Glomerular endothelial cell (primary cell): ENCODE measurements around the gene FREM3. TPM values are rescaled to one million over a fixed set of nuclear protein-coding genes. Genes with fewer than 3 reads are reported as not detected.
"Not testable (repeated sequence)": the region's sequence is repeated elsewhere in the genome, so short reads cannot be mapped to it uniquely, and the experiment has no call there.

Source experiments
- DNase-seq: peaks from one replicate; pipeline ENCODE4 v3.0.0-alpha.2; 2011; ENCODE audit warnings: low read depth, low spot score; ENCODE audit errors: extremely low read depth
- total RNA-seq: library from RNA; depleted of rRNA; stranded (reverse); fragments of >200 nt; gene quantifications from 2 replicates; pipeline ENCODE4 v1.2.3, GENCODE V29; 2015

Gene FREM3
- total RNA-seq, 1 donor from 2014 or later: not detected

DNA sequence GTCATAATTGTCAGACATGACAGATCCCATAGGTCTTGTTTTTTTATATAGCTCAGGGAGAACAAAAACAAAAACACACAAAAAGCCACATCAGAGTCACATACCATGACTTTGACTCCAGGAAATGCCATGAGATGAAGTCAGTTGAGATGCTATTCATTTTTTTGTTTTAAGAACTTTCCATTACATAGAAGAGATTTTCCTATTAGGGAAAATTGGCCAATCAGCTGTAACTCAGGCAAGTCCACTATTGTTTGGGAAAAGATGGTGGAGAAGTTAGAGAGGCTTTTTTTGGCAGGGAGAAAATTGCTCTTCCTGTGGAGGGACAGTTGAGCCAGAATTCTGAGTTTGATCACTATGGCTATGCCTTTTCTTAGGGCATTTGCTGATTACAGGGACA, 114.4 kb downstream of the FREM3 start:
- DNase-seq: peak; percentile 69

DNA sequence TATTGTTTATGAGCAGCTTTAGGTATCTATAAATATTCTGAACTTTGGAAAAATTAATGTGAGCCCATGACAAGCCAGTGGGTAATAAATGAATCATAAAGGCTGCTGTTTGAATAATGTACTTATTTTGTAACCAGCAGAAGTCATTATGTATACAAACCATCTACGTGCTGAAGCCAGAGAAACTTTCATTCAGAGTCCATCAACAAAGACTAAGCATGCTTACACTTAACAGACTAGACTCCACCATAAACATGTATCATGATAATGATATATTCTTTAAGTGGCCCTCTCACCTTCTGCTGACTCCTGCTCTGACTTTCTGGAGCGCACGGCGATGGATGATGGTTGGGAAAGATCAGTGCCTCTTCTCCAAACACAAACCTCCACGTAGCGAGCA, 114.9 kb downstream of the FREM3 start:
- no peak for DNase-seq

DNA sequence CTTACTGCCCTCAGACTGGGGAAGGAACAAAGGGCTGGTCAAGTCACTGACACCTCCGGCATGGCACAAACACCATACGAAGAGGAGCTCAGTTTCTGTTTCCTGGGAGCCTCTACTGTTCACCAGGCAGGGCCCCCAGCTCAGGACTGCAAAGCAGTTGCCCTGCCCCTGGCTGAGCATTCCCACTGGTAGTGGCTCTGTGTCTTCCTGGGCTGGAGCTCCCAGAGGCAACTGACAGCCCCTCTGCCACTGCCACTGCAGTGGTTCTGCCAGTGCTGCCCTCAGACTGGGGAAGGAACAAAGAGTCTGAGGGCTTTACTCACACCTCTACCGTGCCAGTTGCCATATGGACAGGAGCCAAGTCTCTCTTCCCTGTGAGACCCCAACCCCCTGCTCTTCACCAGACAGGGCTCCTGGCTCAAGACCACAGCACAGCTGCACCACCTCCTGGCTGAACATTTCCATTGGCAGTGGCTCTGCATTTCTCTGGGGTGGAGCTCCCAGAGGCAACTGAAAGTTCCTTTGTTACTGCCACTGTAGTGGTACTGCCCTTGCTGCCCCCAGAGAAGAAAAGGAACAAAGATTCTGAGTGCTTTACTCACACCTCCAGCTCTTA, 119.0 kb downstream of the FREM3 start:
- DNase-seq: no peak

DNA sequence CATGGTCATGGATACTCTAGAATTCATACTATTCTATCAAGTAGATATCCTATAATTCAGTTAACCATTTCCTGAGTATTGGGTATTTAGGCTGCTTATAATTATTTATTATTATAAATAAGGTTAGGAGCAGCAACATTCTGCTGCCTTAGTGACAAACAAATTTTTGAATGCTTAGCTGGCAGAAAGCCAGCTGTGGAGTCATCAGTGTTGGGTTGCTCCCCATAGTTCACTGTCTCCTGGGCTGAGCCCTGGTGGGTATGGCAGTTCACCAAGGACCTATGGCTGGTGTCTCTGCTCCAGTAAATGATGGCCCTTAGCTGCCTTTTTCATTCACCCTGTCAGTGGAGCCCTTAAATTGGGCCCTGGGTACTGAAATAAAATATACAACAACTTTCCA, 125.1 kb downstream of the FREM3 start:
- DNase-seq: no peak

DNA sequence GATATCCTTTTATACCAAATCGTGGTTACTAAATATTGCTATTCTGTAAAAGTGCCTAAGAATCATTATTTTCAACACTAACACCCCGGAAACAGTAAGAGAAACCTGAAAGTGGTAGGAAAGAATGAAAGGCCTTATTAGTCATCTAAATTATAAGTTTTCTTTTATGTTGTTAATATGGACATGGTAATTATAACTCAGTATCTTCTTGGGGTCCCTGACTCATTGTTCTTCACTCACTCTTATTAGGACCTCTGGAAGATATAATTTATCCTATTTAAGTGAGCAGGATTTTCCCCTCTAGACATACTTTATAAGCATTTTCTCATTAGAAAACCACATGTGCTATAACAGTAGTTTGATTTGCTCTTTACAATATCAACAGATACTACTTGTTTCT, 136.0 kb downstream of the FREM3 start:
- DNase-seq: no peak

DNA sequence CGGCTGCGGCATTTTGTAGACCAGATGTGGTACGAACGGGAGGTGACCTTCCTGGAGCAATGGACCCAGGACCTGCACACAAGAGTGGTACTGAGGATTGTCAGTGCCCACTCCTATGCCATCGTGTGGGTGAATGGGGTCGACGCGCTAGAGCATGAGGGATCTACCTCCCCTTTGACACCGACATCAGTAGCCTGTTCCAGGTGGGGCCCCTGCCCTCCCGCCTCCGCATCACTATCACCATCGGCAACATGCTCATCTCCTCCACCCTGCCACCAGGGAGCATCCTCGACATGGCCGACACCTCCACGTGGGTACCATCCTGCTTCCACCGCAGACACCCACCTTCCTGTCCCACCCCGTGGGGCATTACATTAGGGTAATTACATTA, 140.7 kb downstream of the FREM3 start:
- no peak for DNase-seq

DNA sequence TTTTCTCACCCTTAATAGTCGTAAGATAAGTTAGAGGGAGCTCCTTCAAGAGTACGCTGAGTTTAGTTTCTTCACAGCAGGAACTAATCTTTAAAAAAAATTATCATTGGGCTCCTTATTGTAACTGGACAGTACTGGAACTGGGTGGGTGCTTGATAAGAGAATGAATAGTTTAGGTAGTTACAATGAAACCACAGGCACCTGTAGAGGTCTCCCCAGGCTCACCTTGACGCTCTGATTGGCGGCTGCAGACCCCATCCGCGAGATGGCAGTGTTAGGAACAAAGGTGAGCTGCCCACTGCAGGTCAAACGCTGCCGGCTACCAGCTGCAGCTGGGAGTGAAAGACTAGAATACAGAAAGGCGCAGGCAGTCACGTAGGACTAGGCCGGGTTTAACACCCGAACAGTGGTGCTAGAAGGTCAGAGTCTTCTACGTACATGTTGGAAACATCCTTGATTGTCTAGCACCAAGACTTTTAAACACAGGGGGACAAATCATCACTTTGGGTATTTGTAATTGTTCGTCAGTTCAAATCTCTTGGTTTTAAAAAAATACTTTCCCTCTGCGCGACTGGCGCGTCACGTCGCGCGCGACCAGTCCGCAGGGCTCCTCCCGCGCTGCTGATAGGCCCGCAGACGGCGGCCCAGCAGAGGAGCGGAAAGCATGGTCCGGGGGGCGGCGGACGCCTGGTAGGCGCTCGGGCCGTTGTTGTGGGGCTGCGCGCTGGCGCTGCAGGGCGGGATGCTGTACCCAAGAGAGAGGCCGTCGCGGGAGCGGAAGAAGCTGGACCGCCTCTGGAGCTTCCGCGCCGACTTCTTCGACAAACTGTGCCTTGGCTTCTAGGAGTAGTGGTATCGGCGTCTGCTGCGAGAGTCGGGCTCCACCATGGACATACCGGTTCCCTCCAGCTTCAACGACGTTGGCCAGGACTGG, 141.4 kb downstream of the FREM3 start:
- peak; percentile 44 for DNase-seq

DNA sequence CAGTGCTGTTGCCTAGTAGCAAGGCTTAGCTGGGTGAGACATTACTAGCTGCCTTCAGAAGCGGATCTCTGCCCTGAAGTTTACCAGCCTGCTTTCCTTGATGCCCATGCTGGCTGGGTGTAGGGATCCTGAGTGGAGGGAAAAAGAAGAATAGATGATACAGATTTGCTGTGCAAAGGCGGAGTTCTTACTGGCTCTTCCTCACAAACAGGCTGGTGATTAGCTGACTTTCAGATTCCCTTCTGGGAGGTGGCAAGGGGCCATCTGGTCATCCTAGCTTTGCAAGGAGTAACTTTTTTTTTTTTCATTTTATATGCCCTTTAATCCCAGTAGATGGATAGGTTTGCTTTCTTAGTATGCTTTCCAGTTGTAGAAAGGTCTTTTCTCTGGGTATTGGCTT, 142.2 kb downstream of the FREM3 start:
- DNase-seq: no peak

DNA sequence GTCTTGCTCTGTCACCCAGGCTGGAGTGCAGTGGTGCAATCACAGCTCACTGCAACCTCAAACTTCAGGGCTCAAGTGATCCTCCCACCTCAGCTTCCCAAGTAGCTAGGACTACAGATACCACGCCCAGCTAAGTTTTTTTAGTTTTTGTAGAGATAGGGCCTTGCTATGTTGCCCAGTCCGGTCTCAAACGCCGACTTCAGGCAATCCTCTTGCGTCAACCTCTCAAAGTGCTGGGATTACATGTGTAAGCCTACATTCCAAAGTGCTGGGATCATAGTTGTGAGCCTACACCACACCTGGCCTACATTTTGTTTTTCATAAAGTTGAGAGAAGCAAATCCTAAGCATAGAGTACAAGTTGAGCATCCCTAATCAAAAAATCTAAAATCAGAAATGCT, 144.8 kb downstream of the FREM3 start:
- no peak for DNase-seq

DNA sequence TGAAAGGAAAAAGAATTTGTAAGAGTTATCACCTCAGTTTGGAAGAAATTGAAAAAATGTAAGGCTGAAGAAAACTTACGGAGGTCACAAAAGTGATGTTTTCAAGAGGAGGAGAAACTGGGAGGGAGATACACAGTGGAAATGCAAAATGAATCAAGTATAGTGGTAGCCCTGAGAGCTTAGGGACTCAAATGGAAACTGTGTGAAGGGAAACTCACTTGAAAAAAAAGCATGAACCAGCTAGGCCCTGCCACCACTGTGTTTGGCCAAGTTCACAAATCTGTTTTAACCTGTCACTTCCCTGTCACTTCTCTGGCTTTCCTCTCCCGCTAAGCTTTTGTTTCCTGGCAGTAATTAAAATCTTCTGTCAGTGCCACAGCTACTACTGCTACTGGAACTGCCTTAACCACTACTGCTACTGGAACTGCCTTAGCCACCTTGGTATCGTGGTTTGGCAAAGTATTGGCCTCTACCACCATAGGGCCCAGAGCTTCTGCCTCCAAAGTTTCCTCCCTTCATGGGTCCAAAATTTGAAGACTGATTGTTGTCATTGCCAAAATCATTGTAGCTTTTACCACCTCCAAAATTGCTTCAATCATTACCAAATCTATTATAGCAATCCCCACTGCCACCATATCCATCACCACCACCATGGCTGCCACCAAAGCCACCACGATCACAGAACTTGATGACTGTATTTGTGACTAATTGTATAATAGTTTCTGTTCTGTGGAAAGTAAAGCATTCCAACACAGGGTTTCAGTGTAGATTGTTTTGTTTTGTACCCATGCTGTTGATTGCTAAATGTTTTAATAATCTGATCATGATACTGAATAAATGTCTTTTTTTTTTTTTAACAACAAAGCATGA, 145.5 kb downstream of the FREM3 start:
- no peak for DNase-seq

DNA sequence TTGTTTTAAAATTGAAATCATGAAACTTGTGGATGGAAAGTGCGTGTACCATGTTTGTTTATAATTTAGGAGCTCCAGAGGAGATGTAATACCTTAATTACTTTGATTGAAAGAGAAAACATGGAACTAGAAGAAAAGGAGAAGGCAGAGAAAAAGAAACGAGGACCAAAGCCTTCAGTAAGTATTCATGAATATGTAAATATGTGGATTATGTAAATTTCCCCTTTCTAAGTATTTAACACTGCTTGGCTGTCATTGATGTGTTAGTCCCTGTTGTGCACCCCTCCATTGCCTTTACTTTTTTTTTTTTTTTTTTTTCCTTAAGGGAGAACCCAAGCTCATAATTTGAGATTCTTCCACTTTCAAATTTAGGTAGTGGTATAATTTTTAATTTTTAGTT, 150.5 kb downstream of the FREM3 start:
- no peak for DNase-seq

DNA sequence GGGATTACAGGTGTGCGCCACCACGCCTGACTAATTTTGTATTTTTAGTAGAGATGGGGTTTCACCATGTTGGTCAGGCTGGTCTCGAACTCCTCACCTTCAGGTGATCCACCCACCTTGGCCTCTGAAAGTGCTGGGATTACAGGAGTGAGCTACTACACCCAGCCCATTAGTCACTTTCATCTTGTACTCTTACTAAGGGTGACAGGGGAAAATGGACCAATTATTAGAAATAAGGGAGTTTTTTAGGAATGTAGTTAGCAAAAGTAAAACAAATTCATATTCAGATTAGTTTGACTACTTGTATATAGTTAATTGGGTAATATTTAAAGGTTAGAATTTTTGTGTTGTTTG, 160.8 kb downstream of the FREM3 start:
- no peak for DNase-seq

DNA sequence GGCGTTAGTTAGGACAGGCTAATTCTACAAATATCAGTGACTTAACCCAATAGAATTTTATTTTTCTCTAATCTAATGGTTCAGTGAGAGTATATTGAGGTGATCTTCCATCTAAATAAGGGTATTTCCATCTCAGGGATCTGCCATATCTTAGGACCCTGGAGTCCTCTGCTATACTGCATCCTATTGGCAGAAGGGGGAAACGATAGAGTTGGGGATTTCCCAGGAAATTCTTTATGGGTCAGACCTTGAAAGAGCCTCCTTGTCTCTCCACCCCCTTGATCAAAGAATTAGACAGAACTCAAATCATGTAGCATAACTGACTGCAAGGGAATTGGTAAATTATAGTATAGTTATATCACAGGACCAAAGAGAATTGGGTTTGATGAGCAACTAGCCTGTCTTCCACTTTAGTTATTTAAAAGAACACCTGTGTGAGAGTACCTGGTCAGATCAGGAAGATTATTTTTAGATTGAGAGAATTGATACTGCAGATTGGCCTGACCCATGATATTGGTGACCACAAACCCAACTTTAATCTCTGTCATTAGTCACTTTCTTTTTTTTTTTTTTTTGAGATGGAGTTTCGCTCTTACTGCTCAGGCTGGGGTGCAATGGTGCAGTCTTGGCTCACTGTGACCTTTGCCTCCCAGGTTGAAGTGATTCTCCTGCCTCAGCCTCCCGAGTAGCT, 161.4 kb downstream of the FREM3 start:
- no peak for DNase-seq

DNA sequence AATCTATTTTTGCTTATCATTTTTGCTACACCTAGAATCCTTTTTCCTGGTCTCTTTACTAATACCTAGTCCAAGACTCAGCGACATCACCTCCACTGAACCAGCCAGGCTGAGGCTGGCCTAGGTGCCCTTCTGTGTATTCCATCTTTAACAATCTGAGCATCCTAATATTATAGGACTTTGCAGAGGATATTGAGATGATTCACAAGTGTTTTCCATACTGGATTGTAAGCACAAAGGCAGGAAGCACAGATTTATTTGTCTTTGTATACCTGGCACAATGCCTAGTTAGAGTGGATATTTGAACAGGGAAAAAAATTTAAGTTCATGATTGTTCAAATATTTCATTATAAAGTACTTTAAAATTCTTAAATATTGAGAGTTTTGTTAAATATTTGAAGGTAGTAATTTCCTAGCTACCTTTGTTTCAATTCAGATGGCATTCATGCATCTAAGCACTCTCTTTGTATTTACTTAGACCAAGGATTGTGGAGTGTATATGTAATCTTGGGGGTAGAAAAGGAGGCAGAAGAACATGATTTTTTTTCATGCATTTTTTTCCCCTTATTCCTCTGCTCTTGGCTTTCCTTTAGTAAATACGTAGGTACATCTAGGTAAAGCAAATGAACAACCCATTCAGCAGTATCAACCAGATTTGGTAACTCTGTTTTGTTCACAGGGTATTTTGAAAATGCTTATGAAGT, 168.5 kb downstream of the FREM3 start:
- peak; percentile 66 for DNase-seq

DNA sequence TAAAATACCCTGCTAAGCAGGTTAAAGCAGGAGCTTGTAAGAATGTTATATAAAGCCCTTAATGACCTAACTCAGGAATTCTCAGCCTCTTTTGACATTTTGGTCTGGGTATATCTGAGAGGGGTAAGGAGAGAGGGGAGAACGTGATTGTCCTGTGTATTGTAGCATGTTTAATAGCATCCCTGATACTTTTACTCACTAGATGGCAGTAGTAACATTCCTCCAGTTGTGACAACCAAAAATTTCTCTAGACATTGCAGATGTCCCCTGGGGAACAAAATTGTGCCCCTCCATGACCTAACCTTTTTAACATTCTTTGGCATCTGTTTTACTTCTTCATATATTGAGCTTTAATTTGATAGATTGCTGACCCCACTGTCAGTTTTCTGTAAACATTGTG, 169.1 kb downstream of the FREM3 start:
- DNase-seq: no peak

DNA sequence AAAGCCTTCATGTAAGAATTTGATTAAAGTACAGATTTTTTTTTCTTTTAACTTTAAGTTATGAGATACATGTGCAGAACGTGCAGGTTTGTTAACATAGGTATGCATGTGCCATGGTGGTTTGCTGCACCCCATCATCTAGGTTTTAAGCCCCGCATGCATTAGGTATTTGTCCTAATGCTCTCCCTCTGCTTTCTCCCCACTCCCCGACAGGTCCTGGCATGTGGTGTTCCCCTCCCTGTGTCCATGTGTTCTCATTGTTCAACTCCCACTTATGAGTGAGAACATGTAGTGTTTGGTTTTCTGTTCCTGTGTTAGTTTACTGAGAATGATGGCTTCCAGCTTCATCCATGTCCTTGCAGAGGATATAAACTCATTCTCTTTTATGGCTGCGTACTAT, 172.4 kb downstream of the FREM3 start:
- DNase-seq: not testable (repeated sequence)
